ENCODE data around the gene ARPC5L. TPM values are rescaled to one million over a fixed set of nuclear protein-coding genes. Genes with fewer than 3 reads are reported as not detected.
A peak's percentile ranks its signal among the peaks of the same experiment; 100 is the strongest.

ARPC5L gene
- total RNA-seq, 1 donor = 9.8 TPM

DNA sequence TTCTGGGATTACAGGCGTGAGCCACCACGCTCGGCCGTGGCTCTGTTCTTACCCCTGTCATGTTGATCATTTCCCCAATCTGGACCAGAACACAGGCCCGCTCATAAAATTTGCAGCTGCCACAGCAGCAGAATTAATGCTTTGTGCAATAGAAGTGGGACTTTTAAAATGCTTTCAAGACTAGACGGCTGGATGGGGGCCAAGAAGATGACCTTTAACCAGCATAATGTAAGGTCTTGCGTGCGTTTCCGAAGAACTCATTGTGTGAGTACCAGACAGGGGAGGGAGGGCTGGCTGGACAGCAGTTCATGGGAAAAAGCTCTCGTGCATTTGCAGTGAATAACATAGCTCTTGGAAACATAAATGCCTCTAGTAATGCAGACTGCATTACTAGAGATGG is 12.1 kb upstream of the ARPC5L start:
- no peaks in the 10 kb centered on the region for H4K20me1 ChIP-seq (ENCODE audit: insufficient read depth, low read length)
- no peak overlapping the region for H3K4me2 ChIP-seq (ENCODE audit: insufficient read depth, low read length)
- DNase-seq (ENCODE audit: insufficient read length, low spot score, missing footprints) = peak; percentile 90
- peaks cover 2% of the 10 kb centered on the region for H3K27me3 ChIP-seq (ENCODE audit: insufficient read depth, low read length)
- H2AFZ ChIP-seq (ENCODE audit: low read length) = no peak overlapping the region
- no peaks in the 10 kb centered on the region for H3K79me2 ChIP-seq (ENCODE audit: insufficient read depth, low read length)
- H3K27ac ChIP-seq (ENCODE audit: low read depth, low read length) = no peak overlapping the region
- no peak for TF ChIP-seq CTCF (IDR thresholded peaks at IDR 0.05; ENCODE audit: extremely low read depth, low read depth, low read length)
- H3K4me1 ChIP-seq (ENCODE audit: insufficient read depth, low read length) = peaks cover 10% of the 10 kb centered on the region
- H3K4me3 ChIP-seq (ENCODE audit: insufficient read depth, low read length) = no peak overlapping the region
- H3K36me3 ChIP-seq (ENCODE audit: insufficient read depth, low read length) = no peaks in the 10 kb centered on the region
- no peaks in the 10 kb centered on the region for H3K9me3 ChIP-seq (ENCODE audit: low read depth, low read length)

- TF ChIP-seq CTCF (IDR thresholded peaks at IDR 0.05; ENCODE audit: extremely low read depth, low read depth, low read length) = no peak
- Histone ChIP-seq H3K27ac (ENCODE audit: low read depth, low read length) (no peak overlapping the region), H3K4me2 (ENCODE audit: insufficient read depth, low read length) (peak overlapping the region; percentile 85), H3K27me3 (ENCODE audit: insufficient read depth, low read length) (peaks cover 2% of the 10 kb centered on the region), H3K4me3 (ENCODE audit: insufficient read depth, low read length) (no peak overlapping the region), H3K79me2 (ENCODE audit: insufficient read depth, low read length) (no peaks in the 10 kb centered on the region), H3K36me3 (ENCODE audit: insufficient read depth, low read length) (peaks cover 8% of the 10 kb centered on the region), H3K4me1 (ENCODE audit: insufficient read depth, low read length) (peaks cover 10% of the 10 kb centered on the region), H2AFZ (ENCODE audit: low read length) (no peak overlapping the region), H3K9me3 (ENCODE audit: low read depth, low read length) (no peaks in the 10 kb centered on the region), H4K20me1 (ENCODE audit: insufficient read depth, low read length) (peaks cover 14% of the 10 kb centered on the region)
- peak; percentile 82 for DNase-seq (ENCODE audit: insufficient read length, low spot score, missing footprints)
These were observed 9.7 kb upstream of the ARPC5L start for GRCh38 chr9:124852121-124852828.

DNA sequence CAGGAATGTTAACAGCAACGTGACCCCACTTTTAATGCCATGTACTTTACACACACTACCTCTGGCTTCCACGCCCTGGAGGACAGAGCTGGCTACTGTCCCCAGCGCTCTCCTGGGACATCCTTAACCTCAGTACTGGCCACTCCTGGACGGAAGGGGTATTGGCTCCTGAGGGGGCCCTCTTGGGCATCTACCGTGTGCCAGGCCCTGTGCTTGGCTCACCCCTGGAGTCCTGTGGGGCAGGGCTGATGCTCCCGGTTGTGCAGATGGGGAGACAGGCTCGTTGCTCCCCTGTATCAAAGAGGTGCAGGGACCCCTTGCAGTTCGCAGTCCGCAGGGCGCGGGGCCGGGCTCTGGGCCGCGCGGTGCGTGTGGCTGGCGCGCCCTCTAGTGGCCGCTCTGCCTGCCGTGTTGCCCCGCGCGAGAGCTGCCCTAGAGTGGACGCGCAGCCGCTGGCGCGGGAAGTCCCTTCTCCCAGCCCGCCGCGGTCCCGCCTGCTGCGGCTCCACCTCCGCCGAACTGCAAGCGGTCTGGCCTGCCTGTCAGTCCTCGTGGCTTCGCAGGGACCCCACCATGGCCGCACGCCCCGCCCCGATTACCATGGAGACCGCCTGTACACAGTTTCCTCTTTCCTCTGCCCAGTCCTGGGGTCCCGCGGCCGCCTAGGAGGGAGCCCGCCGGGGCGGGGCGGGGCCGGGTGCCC is 8.9 kb upstream of the ARPC5L start, which contains the start of gene WDR38:
Gene WDR38 (plus strand): TSS at position 632 of the 703 bp plus-strand sequence. CDS start 72 bp downstream, outside the sequence.
- H3K4me1 ChIP-seq (ENCODE audit: insufficient read depth, low read length) = peaks cover 10% of the 10 kb centered on the region
- peaks cover 20% of the 10 kb centered on the region for H4K20me1 ChIP-seq (ENCODE audit: insufficient read depth, low read length)
- peaks cover 2% of the 10 kb centered on the region for H3K27me3 ChIP-seq (ENCODE audit: insufficient read depth, low read length)
- peak within 1 kb of the TSS; percentile 85 for H3K4me2 ChIP-seq (ENCODE audit: insufficient read depth, low read length)
- H2AFZ ChIP-seq (ENCODE audit: low read length) = peak within 1 kb of the TSS; percentile 80
- no peaks in the 10 kb centered on the region for H3K9me3 ChIP-seq (ENCODE audit: low read depth, low read length)
- TF ChIP-seq CTCF (IDR thresholded peaks at IDR 0.05; ENCODE audit: extremely low read depth, low read depth, low read length) = peak; percentile 74
- DNase-seq (ENCODE audit: insufficient read length, low spot score, missing footprints) = peak; percentile 98
- peak within 1 kb of the TSS; percentile 71 for H3K4me3 ChIP-seq (ENCODE audit: insufficient read depth, low read length)
- H3K27ac ChIP-seq (ENCODE audit: low read depth, low read length) = no peak within 1 kb of the TSS
- H3K79me2 ChIP-seq (ENCODE audit: insufficient read depth, low read length) = no peaks in the 10 kb centered on the region
- H3K36me3 ChIP-seq (ENCODE audit: insufficient read depth, low read length) = peaks cover 15% of the 10 kb centered on the region

DNA sequence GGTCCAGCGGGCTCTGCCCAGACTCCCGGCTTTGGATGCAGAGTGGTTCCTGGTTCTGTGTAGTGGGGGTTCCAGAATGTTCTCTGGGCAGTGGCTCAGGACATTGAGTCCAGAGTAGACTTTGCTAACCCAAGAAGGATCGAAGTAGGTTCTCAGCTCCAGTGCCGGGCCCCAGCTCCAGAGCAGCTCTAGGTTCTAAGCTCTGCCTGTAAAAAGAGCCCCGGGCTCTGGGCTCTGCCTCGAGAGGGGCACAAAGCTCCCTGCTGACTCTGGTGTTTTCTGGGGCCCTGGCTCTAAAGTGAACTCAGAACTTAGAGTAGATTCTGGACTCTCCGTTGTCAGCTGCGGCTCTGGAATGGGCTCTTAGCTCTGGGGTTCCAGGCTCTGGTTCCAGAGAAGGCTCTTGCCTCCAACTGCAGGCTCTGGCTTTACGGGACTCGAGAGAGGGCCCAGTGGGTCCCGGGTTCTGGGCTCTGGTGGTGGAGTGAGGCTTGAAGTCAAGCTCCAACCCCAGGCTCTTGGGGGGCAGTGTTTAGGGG is 8.3 kb upstream of the ARPC5L start:
- Histone ChIP-seq H3K9me3 (ENCODE audit: low read depth, low read length) (no peaks in the 10 kb centered on the region), H3K27ac (ENCODE audit: low read depth, low read length) (no peak overlapping the region), H3K4me1 (ENCODE audit: insufficient read depth, low read length) (peaks cover 10% of the 10 kb centered on the region), H3K27me3 (ENCODE audit: insufficient read depth, low read length) (peaks cover 2% of the 10 kb centered on the region), H2AFZ (ENCODE audit: low read length) (peak overlapping the region; percentile 22), H3K79me2 (ENCODE audit: insufficient read depth, low read length) (peaks cover 4% of the 10 kb centered on the region), H4K20me1 (ENCODE audit: insufficient read depth, low read length) (peaks cover 26% of the 10 kb centered on the region), H3K4me2 (ENCODE audit: insufficient read depth, low read length) (peak overlapping the region; percentile 85), H3K4me3 (ENCODE audit: insufficient read depth, low read length) (peak overlapping the region; percentile 71), H3K36me3 (ENCODE audit: insufficient read depth, low read length) (peaks cover 22% of the 10 kb centered on the region)
- TF ChIP-seq CTCF (IDR thresholded peaks at IDR 0.05; ENCODE audit: extremely low read depth, low read depth, low read length) = no peak
- DNase-seq (ENCODE audit: insufficient read length, low spot score, missing footprints) = no peak

Measured in osteoblast (primary cell).